ENCODE results near the gene KCNS1. TPM values are rescaled to one million over a fixed set of nuclear protein-coding genes. Genes with fewer than 3 reads are reported as not detected.
A peak's percentile ranks its signal among the peaks of the same experiment; 100 is the strongest.

Gene KCNS1
- total RNA-seq, 1 experiment from 2014 or later = not detected

GRCh38 chr20:45119556-45120266, 18.8 kb upstream of the KCNS1 start:
- DNase-seq (ENCODE audit: low read depth, low spot score) (no peak), ATAC-seq (no peak)
- Histone ChIP-seq H3K9me3 (ENCODE audit: control insufficient read depth, insufficient read depth, low read depth, low read length) (no peaks in the 10 kb centered on the region), H3K4me3 (ENCODE audit: low read depth in 2 of 2, low read length in 2 of 2) (no peak overlapping the region), H3K36me3 (ENCODE audit: control insufficient read depth, insufficient read depth, low read length) (no peaks in the 10 kb centered on the region), H3K27me3 (ENCODE audit: control insufficient read depth, insufficient read depth, low read length) (peaks cover 7% of the 10 kb centered on the region), H3K4me1 (ENCODE audit: control insufficient read depth, insufficient read depth, low read length) (no peaks in the 10 kb centered on the region), H3K27ac (ENCODE audit: low read length) (no peak overlapping the region)
- POLR2A ChIA-PET = no interaction called here
- in situ Hi-C loops (cut with HindIII; ENCODE audit: low pct_unique_long_range_greater_than_20kb, low sequenced_read_pairs) = no loop called here
- CTCF ChIA-PET = no interaction called here
- TF ChIP-seq, protein P1, sequence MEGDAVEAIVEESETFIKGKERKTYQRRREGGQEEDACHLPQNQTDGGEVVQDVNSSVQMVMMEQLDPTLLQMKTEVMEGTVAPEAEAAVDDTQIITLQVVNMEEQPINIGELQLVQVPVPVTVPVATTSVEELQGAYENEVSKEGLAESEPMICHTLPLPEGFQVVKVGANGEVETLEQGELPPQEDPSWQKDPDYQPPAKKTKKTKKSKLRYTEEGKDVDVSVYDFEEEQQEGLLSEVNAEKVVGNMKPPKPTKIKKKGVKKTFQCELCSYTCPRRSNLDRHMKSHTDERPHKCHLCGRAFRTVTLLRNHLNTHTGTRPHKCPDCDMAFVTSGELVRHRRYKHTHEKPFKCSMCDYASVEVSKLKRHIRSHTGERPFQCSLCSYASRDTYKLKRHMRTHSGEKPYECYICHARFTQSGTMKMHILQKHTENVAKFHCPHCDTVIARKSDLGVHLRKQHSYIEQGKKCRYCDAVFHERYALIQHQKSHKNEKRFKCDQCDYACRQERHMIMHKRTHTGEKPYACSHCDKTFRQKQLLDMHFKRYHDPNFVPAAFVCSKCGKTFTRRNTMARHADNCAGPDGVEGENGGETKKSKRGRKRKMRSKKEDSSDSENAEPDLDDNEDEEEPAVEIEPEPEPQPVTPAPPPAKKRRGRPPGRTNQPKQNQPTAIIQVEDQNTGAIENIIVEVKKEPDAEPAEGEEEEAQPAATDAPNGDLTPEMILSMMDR (IDR thresholded peaks at IDR 0.05) = no peak
- no peak for TF ChIP-seq SIN3A (IDR thresholded peaks at IDR 0.05; ENCODE audit: borderline replicate concordance, insufficient read depth, low read depth, low read length)
- no peak for TF ChIP-seq POLR2AphosphoS5 (IDR thresholded peaks at IDR 0.05; ENCODE audit: low read depth, low read length)
- intact Hi-C loops (cut with micrococcal nuclease; ENCODE audit: unreplicated experiment) = loop anchor here (5.0 kb wide), 1 partner anchor 108 kb away; no protein-coding TSS in a partner anchor
- no TSS peak for BruUV-seq (replicated peaks)

- in situ Hi-C loops (cut with HindIII; ENCODE audit: low pct_unique_long_range_greater_than_20kb, low sequenced_read_pairs) = no loop called here
- ChIA-PET POLR2A (no interaction called here), CTCF (interaction anchor here (0.7 to 0.9 kb wide), 2 partner anchors 13 to 74 kb away, joined by 3 read pairs; no protein-coding TSS in a partner anchor)
- TF ChIP-seq, protein P1 (IDR thresholded peaks at IDR 0.05) = peak; percentile 26; the same call in 1 of the 2 replicates
- TF ChIP-seq, protein P2, sequence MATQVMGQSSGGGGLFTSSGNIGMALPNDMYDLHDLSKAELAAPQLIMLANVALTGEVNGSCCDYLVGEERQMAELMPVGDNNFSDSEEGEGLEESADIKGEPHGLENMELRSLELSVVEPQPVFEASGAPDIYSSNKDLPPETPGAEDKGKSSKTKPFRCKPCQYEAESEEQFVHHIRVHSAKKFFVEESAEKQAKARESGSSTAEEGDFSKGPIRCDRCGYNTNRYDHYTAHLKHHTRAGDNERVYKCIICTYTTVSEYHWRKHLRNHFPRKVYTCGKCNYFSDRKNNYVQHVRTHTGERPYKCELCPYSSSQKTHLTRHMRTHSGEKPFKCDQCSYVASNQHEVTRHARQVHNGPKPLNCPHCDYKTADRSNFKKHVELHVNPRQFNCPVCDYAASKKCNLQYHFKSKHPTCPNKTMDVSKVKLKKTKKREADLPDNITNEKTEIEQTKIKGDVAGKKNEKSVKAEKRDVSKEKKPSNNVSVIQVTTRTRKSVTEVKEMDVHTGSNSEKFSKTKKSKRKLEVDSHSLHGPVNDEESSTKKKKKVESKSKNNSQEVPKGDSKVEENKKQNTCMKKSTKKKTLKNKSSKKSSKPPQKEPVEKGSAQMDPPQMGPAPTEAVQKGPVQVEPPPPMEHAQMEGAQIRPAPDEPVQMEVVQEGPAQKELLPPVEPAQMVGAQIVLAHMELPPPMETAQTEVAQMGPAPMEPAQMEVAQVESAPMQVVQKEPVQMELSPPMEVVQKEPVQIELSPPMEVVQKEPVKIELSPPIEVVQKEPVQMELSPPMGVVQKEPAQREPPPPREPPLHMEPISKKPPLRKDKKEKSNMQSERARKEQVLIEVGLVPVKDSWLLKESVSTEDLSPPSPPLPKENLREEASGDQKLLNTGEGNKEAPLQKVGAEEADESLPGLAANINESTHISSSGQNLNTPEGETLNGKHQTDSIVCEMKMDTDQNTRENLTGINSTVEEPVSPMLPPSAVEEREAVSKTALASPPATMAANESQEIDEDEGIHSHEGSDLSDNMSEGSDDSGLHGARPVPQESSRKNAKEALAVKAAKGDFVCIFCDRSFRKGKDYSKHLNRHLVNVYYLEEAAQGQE (IDR thresholded peaks at IDR 0.05; ENCODE audit: insufficient read depth in 1 of 2, low read depth in 2 of 2, low read length in 1 of 2) = no peak
- intact Hi-C loops (cut with micrococcal nuclease; ENCODE audit: unreplicated experiment) = no loop called here
- BruUV-seq (replicated peaks) = no TSS peak
- Histone ChIP-seq H3K9me3 (ENCODE audit: control insufficient read depth, insufficient read depth, low read depth, low read length) (no peaks in the 10 kb centered on the region), H3K4me1 (ENCODE audit: control insufficient read depth, insufficient read depth, low read length) (no peaks in the 10 kb centered on the region), H3K27me3 (ENCODE audit: control insufficient read depth, insufficient read depth, low read length) (peaks cover 7% of the 10 kb centered on the region), H3K36me3 (ENCODE audit: control insufficient read depth, insufficient read depth, low read length) (no peaks in the 10 kb centered on the region), H3K4me3 (ENCODE audit: low read depth in 2 of 2, low read length in 2 of 2) (no peak overlapping the region), H3K27ac (ENCODE audit: low read length) (no peak overlapping the region)
- DNase-seq (ENCODE audit: low read depth, low spot score) (no peak), ATAC-seq (no peak)
These were observed 17.1 kb upstream of the KCNS1 start for GRCh38 chr20:45118028-45118427.

Measured in Panc1 (cell line).